ENCODE results near the gene RFX8. TPM values are rescaled to one million over a fixed set of nuclear protein-coding genes. Genes with fewer than 3 reads are reported as not detected.

RFX8 gene
- total RNA-seq, 2 donors from 2014 or later, result 0.97 TPM; not detected in 1

DNA sequence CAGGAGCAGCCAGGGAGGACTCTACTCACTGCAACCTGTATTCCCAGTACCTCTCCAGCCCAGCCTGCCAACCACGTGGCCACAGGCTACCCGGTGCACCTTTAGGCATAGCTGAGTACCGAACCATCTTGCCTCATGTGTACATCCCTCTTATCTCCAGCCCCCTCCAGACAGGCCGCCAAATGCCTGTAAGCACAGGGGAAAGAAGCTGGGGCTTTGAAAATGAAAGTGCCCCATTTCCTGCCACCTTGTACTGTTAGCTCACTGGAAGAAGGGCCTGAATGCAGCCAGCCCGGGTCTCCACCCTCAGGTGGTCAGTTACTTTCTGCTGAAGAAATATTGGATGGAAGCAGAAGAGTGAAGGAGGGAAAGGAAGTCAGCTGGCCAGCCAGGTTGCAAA lies 27.2 kb upstream of the RFX8 start:
- intact Hi-C loops (cut with DNase I), result no loop called here
- no peaks in the 10 kb centered on the region for H3K27me3 ChIP-seq (replicated peaks; ENCODE audit: insufficient read depth)
- 92% methylated on average over 5 of the region's 5 CpGs for WGBS

DNA sequence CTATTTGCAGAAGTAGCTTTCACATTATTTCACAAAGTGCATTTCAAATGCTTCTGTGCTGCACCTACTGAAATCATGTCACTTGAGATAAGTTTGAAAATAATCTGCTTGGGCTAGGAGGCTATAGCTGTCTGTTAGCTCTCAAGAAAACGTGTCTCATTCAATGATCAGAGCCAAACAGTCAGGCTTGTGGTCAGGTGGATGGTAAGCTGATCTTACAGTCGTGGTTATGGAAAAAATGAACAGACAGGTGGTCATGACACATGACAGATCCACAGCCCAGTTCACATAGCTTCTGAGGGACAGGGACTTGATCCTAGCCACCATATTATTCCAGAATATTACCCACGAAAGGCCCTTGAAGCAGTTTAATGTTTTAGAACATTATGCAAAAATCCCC lies 26.5 kb upstream of the RFX8 start:
- no peak for DNase-seq (ENCODE audit: low spot score)
- no peak overlapping the region for H3K27ac ChIP-seq
- WGBS, result 42% methylated on average over 3 of the region's 3 CpGs
- TF ChIP-seq, protein P1, sequence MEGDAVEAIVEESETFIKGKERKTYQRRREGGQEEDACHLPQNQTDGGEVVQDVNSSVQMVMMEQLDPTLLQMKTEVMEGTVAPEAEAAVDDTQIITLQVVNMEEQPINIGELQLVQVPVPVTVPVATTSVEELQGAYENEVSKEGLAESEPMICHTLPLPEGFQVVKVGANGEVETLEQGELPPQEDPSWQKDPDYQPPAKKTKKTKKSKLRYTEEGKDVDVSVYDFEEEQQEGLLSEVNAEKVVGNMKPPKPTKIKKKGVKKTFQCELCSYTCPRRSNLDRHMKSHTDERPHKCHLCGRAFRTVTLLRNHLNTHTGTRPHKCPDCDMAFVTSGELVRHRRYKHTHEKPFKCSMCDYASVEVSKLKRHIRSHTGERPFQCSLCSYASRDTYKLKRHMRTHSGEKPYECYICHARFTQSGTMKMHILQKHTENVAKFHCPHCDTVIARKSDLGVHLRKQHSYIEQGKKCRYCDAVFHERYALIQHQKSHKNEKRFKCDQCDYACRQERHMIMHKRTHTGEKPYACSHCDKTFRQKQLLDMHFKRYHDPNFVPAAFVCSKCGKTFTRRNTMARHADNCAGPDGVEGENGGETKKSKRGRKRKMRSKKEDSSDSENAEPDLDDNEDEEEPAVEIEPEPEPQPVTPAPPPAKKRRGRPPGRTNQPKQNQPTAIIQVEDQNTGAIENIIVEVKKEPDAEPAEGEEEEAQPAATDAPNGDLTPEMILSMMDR (IDR thresholded peaks at IDR 0.05), result no peak
- no peak for TF ChIP-seq POLR2AphosphoS5 (IDR thresholded peaks at IDR 0.05)
- TF ChIP-seq POLR2A (IDR thresholded peaks at IDR 0.05), result no peak
- H3K4me1 ChIP-seq (replicated peaks), result no peaks in the 10 kb centered on the region
- no peaks in the 10 kb centered on the region for H3K27me3 ChIP-seq (replicated peaks; ENCODE audit: insufficient read depth)
- intact Hi-C loops (cut with DNase I), result no loop called here
- no peaks in the 10 kb centered on the region for H3K36me3 ChIP-seq
- no peak overlapping the region for H3K4me3 ChIP-seq
- no peaks in the 10 kb centered on the region for H3K9me3 ChIP-seq

More for the DNA sequence above, 27.2 kb upstream of the RFX8 start:
- no peak for TF ChIP-seq POLR2A (IDR thresholded peaks at IDR 0.05)
- no peak for TF ChIP-seq POLR2AphosphoS5 (IDR thresholded peaks at IDR 0.05)
- TF ChIP-seq, protein P1 (IDR thresholded peaks at IDR 0.05), result no peak
- Histone ChIP-seq H3K36me3 (no peaks in the 10 kb centered on the region), H3K4me3 (no peak overlapping the region), H3K27ac (no peak overlapping the region), H3K9me3 (no peaks in the 10 kb centered on the region), H3K4me1 (replicated peaks) (no peaks in the 10 kb centered on the region)
- no peak for DNase-seq (ENCODE audit: low spot score)

DNA sequence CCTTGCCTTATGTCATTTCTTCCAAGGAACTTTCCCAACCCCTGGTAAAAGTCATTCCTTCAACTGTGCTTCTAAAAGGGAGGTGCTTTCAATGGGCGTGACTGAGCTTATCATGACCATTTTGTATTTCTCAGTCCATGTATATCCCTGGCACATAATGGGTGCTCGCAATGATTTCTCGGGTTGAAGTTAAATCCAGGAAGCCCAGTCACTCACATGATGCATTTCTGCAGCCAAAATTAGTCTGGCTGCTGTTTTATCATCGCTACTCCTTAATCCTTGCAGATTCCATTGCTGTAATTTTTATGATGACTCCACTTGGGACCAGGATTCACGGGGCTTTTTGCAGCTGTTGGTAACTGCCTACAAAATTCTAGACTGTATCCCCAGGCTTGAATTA lies 25.9 kb upstream of the RFX8 start:
- Histone ChIP-seq H3K36me3 (no peaks in the 10 kb centered on the region), H3K9me3 (no peaks in the 10 kb centered on the region), H3K27ac (no peak overlapping the region), H3K4me3 (no peak overlapping the region), H3K27me3 (replicated peaks; ENCODE audit: insufficient read depth) (no peaks in the 10 kb centered on the region), H3K4me1 (replicated peaks) (no peaks in the 10 kb centered on the region)
- DNase-seq (ENCODE audit: low spot score), result no peak
- 29% methylated on average over 5 of the region's 5 CpGs for WGBS
- intact Hi-C loops (cut with DNase I), result no loop called here
- TF ChIP-seq, protein P1 (IDR thresholded peaks at IDR 0.05), result no peak
- TF ChIP-seq POLR2AphosphoS5 (IDR thresholded peaks at IDR 0.05) (no peak), POLR2A (IDR thresholded peaks at IDR 0.05) (no peak)

DNA sequence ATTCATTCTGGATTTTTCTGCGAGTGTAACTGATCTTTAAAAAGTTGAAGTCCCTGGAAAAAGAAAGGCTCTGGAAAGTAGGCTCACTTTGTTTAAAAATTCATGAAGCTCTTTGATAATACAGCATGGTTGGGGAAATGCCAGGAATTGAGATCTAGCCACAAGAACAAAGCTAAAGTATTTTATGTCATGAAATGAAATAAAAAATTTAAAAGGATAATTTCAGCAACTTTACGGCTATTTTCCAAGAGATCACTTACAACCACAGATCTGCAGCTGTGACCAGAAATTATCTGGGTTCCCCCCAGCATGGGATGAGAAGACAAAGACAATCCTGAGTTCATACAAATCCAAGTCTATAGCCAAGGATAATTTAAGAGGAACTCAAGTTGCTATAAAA lies 25.3 kb upstream of the RFX8 start:
- no peaks in the 10 kb centered on the region for H3K27me3 ChIP-seq (replicated peaks; ENCODE audit: insufficient read depth)
- H3K27ac ChIP-seq, result no peak overlapping the region
- H3K9me3 ChIP-seq, result no peaks in the 10 kb centered on the region
- intact Hi-C loops (cut with DNase I), result no loop called here
- DNase-seq (ENCODE audit: low spot score), result no peak
- H3K4me1 ChIP-seq (replicated peaks), result no peaks in the 10 kb centered on the region
- TF ChIP-seq POLR2AphosphoS5 (IDR thresholded peaks at IDR 0.05) (no peak), POLR2A (IDR thresholded peaks at IDR 0.05) (no peak)
- TF ChIP-seq, protein P1 (IDR thresholded peaks at IDR 0.05), result no peak
- no peaks in the 10 kb centered on the region for H3K36me3 ChIP-seq
- 15% methylated on average over 2 of the region's 2 CpGs for WGBS
- no peak overlapping the region for H3K4me3 ChIP-seq

DNA sequence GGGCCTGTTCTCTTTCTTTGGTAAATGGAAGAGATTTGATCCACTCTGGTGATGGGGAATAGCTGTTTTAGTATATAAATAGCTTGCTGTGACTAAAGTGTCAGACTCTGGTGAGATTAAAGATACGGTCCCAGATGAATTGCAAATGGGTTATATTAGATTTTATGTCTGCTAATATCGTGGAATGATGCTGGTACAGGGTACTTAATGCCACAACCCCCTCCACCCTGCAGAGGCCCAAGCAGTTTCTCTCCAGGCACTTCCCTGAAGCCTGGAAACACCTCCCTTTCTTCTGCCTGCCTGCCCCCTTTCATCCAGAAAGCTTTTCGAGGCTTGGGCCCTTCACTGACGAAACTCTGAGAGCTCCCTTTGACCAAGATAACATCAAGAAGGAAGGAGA lies 21.4 kb upstream of the RFX8 start:
- no peak overlapping the region for H3K4me3 ChIP-seq

More for the DNA sequence above, 21.4 kb upstream of the RFX8 start:
- DNase-seq (ENCODE audit: low spot score), result no peak
- no peaks in the 10 kb centered on the region for H3K9me3 ChIP-seq
- 56% methylated on average over 4 of the region's 4 CpGs for WGBS
- no peak overlapping the region for H3K27ac ChIP-seq
- TF ChIP-seq POLR2A (IDR thresholded peaks at IDR 0.05) (no peak), POLR2AphosphoS5 (IDR thresholded peaks at IDR 0.05) (no peak)
- TF ChIP-seq, protein P1 (IDR thresholded peaks at IDR 0.05), result no peak
- no peaks in the 10 kb centered on the region for H3K27me3 ChIP-seq (replicated peaks; ENCODE audit: insufficient read depth)
- intact Hi-C loops (cut with DNase I), result no loop called here
- H3K36me3 ChIP-seq, result no peaks in the 10 kb centered on the region
- H3K4me1 ChIP-seq (replicated peaks), result no peaks in the 10 kb centered on the region
